Fibroblast of peridontal ligament (primary cell): Measurements from ENCODE around the gene IRF2.
"Not testable (repeated sequence)": the region's sequence is repeated elsewhere in the genome, so short reads cannot be mapped to it uniquely, and the experiment has no call there.

Source experiments
- DNase-seq: peaks from one replicate; pipeline ENCODE4 v3.0.0-alpha.2; 2010; ENCODE audit errors: extremely low read depth

Gene IRF2

GRCh38 chr4:184347251-184348239, 126.8 kb downstream of the IRF2 start:
- DNase-seq = no peak

- DNase-seq = no peak
These were observed 127.7 kb downstream of the IRF2 start for GRCh38 chr4:184346682-184347081.

- not testable (repeated sequence) for DNase-seq
These were observed 128.1 kb downstream of the IRF2 start for GRCh38 chr4:184346273-184346672.

- no peak for DNase-seq
These were observed 128.8 kb downstream of the IRF2 start for GRCh38 chr4:184345573-184345922.

GRCh38 chr4:184344899-184345572, 129.3 kb downstream of the IRF2 start:
- DNase-seq = no peak

- DNase-seq = no peak
These were observed 129.9 kb downstream of the IRF2 start for GRCh38 chr4:184344435-184344834.

GRCh38 chr4:184343502-184344177, 130.7 kb downstream of the IRF2 start:
- peak; percentile 81 for DNase-seq

- not testable (repeated sequence) for DNase-seq
These were observed 131.5 kb downstream of the IRF2 start for GRCh38 chr4:184342857-184343237.

- no peak for DNase-seq
These were observed 132.0 kb downstream of the IRF2 start for GRCh38 chr4:184342167-184342856.

GRCh38 chr4:184339398-184340193, 134.8 kb downstream of the IRF2 start:
- not testable (repeated sequence) for DNase-seq

- no peak for DNase-seq
These were observed 136.4 kb downstream of the IRF2 start for GRCh38 chr4:184337907-184338306.
